ENCODE data around the gene SPATA46.

- no peak for TF ChIP-seq EZH2phosphoT487 (IDR thresholded peaks at IDR 0.05; ENCODE audit: low read depth, severe bottlenecking, unreplicated experiment)
- TF ChIP-seq CTCF (IDR thresholded peaks at IDR 0.05; ENCODE audit: poor library complexity) = no peak
- TF ChIP-seq EZH2 (IDR thresholded peaks at IDR 0.05; ENCODE audit: borderline replicate concordance) = no peak
Measured at GRCh38 chr1:162342452-162342983, 34.1 kb downstream of the SPATA46 start.

Data from hepatocyte (in vitro differentiated cells).